HEK293 (cell line): ENCODE data around the gene MMADHC.

Experiments
- CTCF ChIA-PET: fragments of 350-600 bp; formaldehyde crosslinking; extraction: SDS; loops from one replicate; lab custom pipeline; 2021; ENCODE audit warnings: antibody characterized with exemption; lab: Yijun Ruan, JAX
- POLR2A ChIA-PET: fragments of 300-600 bp; formaldehyde crosslinking; extraction: SDS; loops from one replicate; lab custom pipeline; 2020; ENCODE audit warnings: antibody characterized with exemption, inconsistent platforms; lab: Yijun Ruan, JAX
- H3K27ac ChIP-seq: fragments of 200-500 bp; sonication (Bioruptor generic); 2 replicates; pipeline ENCODE4 v1.5.1; 2014; ENCODE audit warnings: low read depth, low read length, control low read depth, inconsistent platforms; ENCODE audit errors: extremely low read depth
- H3K36me3 ChIP-seq, 2 experiments: fragments of 200-500 bp in 1 of 2; sonication (Bioruptor generic) in 1 of 2; 1 replicate in 1 of 2; 2 replicates in 1 of 2; pipeline ENCODE4 v1.5.1; 2014 to 2017; ENCODE audit warnings: inconsistent platforms in 2 of 2, low read length in 2 of 2; ENCODE audit not compliant: control insufficient read depth in 2 of 2, insufficient read depth in 1 of 2
- H3K4me1 ChIP-seq: fragments of 200-500 bp; sonication (Bioruptor generic); 2 replicates; pipeline ENCODE4 v1.5.1; 2014; ENCODE audit warnings: mild to moderate bottlenecking, low read length, inconsistent platforms; ENCODE audit not compliant: control insufficient read depth, insufficient read depth
- H3K4me3 ChIP-seq: 2 replicates; pipeline ENCODE4 v1.5.1; 2011; ENCODE audit warnings: low read depth, mild to moderate bottlenecking, control low read depth, low read length, moderate library complexity
- H3K9me3 ChIP-seq: fragments of 200-500 bp; sonication (Bioruptor generic); 2 replicates; pipeline ENCODE4 v1.5.1; 2014; ENCODE audit warnings: low read depth, low read length, inconsistent platforms; ENCODE audit not compliant: control insufficient read depth, insufficient read depth
- INSM2 ChIP-seq: fragments of 450-650 bp; formaldehyde crosslinking; IDR thresholded peaks from 2 replicates; pipeline ENCODE4 v1.5.1; 2016; ENCODE audit warnings: missing biosample characterization, missing genetic modification characterization
- KLF1 ChIP-seq: fragments of 450-650 bp; formaldehyde crosslinking; IDR thresholded peaks from 2 replicates; pipeline ENCODE4 v1.5.1; 2016; ENCODE audit warnings: missing biosample characterization, missing genetic modification characterization
- OSR2 ChIP-seq: fragments of 450-650 bp; formaldehyde crosslinking; IDR thresholded peaks from 2 replicates; pipeline ENCODE4 v1.5.1; 2016; ENCODE audit warnings: missing biosample characterization, missing genetic modification characterization
- SP3 ChIP-seq: fragments of 450-650 bp; formaldehyde crosslinking; IDR thresholded peaks from 2 replicates; pipeline ENCODE4 v1.5.1; 2016; ENCODE audit warnings: missing biosample characterization, missing genetic modification characterization
- ZBTB11 ChIP-seq: fragments of 450-650 bp; formaldehyde crosslinking; conservative IDR thresholded peaks from 2 replicates; pipeline ENCODE4 v1.5.1; 2016; ENCODE audit warnings: low read depth, missing biosample characterization, missing genetic modification characterization
- ZBTB6 ChIP-seq: fragments of 450-650 bp; formaldehyde crosslinking; IDR thresholded peaks from 2 replicates; pipeline ENCODE4 v1.5.1; 2017; ENCODE audit warnings: missing biosample characterization, missing genetic modification characterization
- ZNF146 ChIP-seq: fragments of 450-650 bp; formaldehyde crosslinking; IDR thresholded peaks from 2 replicates; pipeline ENCODE4 v1.5.1; 2016; ENCODE audit warnings: missing biosample characterization, missing genetic modification characterization
- ZNF248 ChIP-seq: fragments of 450-650 bp; formaldehyde crosslinking; IDR thresholded peaks from 2 replicates; pipeline ENCODE4 v1.5.1; 2017; ENCODE audit warnings: missing biosample characterization, missing genetic modification characterization
- ZNF335 ChIP-seq: fragments of 450-650 bp; formaldehyde crosslinking; conservative IDR thresholded peaks from 2 replicates; pipeline ENCODE4 v1.5.1; 2016; ENCODE audit warnings: missing biosample characterization, missing genetic modification characterization
- ZNF341 ChIP-seq: fragments of 450-650 bp; formaldehyde crosslinking; IDR thresholded peaks from 2 replicates; pipeline ENCODE4; 2016; ENCODE audit warnings: low read depth, missing biosample characterization, missing genetic modification characterization
- ZNF660 ChIP-seq: fragments of 450-650 bp; IDR thresholded peaks from 2 replicates; pipeline ENCODE4 v1.5.1; 2018; ENCODE audit warnings: missing biosample characterization, mild to moderate bottlenecking, missing genetic modification characterization
- ZNF768 ChIP-seq: fragments of 450-650 bp; formaldehyde crosslinking; IDR thresholded peaks from 2 replicates; pipeline ENCODE4 v1.5.1; 2018; ENCODE audit warnings: missing biosample characterization, mild to moderate bottlenecking, missing genetic modification characterization
- ZNF777 ChIP-seq: fragments of 450-650 bp; formaldehyde crosslinking; IDR thresholded peaks from 2 replicates; pipeline ENCODE4 v1.5.1; 2017; ENCODE audit warnings: missing biosample characterization, missing genetic modification characterization, borderline replicate concordance
- ZNF843 ChIP-seq: fragments of 450-650 bp; formaldehyde crosslinking; IDR thresholded peaks from 2 replicates; pipeline ENCODE4 v1.5.1; 2016; ENCODE audit warnings: missing biosample characterization, missing genetic modification characterization

MMADHC gene

GRCh38 chr2:149585166-149585885 lies 2.2 kb downstream of the MMADHC start:
- Histone ChIP-seq H3K27ac (no peak overlapping the region), H3K4me3 (peak overlapping the region; percentile 1; the same call in 1 of the 2 replicates), H3K4me1 (no peaks in the 10 kb centered on the region), H3K36me3 (peaks cover 29 to 50% of the 10 kb centered on the region in 2 experiments), H3K9me3 (no peaks in the 10 kb centered on the region)
- ChIA-PET CTCF (no interaction called here), POLR2A (no interaction called here)
- no peak for TF ChIP-seq ZBTB11 (tag by site-specific recombination)
- no peak for TF ChIP-seq ZNF146
- no peak for TF ChIP-seq ZNF335 (tag by site-specific recombination)
- no peak for TF ChIP-seq ZNF768 (tag by site-specific recombination)

GRCh38 chr2:149579972-149580882 lies 7.3 kb downstream of the MMADHC start:
- CTCF ChIA-PET = interaction anchor here (0.7 to 1.7 kb wide), 2 partner anchors 563 to 1529 kb away, joined by 4 to 5 read pairs; no protein-coding TSS in a partner anchor
- H3K27ac ChIP-seq = no peak overlapping the region
- TF ChIP-seq INSM2 (no peak), ZNF660 (tag by site-specific recombination) (no peak)
- TF ChIP-seq, all 188 proteins: peak for 0
- Histone ChIP-seq H3K4me1 (no peaks in the 10 kb centered on the region), H3K36me3 (peaks cover 71 to 91% of the 10 kb centered on the region in 2 experiments), H3K9me3 (no peaks in the 10 kb centered on the region), H3K4me3 (no peak overlapping the region)
- POLR2A ChIA-PET = no interaction called here

- TF ChIP-seq ZNF341 (tag by site-specific recombination) (no peak), ZNF777 (tag by site-specific recombination) (no peak), ZNF248 (tag by site-specific recombination) (no peak), SP3 (tag by site-specific recombination) (no peak), OSR2 (tag by site-specific recombination) (no peak), KLF1 (no peak), ZNF843 (tag by site-specific recombination) (no peak), ZBTB6 (tag by site-specific recombination) (no peak)
- H3K9me3 ChIP-seq = no peaks in the 10 kb centered on the region
- H3K4me3 ChIP-seq = no peak overlapping the region
- ChIA-PET CTCF (interaction anchor here (0.7 to 0.8 kb wide), 3 partner anchors 16 to 734 kb away, joined by 3 read pairs; no protein-coding TSS in a partner anchor), POLR2A (no interaction called here)
- H3K27ac ChIP-seq = no peak overlapping the region
- H3K36me3 ChIP-seq = peaks cover 63 to 85% of the 10 kb centered on the region in 2 experiments
- no peaks in the 10 kb centered on the region for H3K4me1 ChIP-seq
These were observed 10.3 kb downstream of the MMADHC start for GRCh38 chr2:149577269-149577668.
